ENCODE data around the gene ERN1. TPM values are rescaled to one million over a fixed set of nuclear protein-coding genes. Genes with fewer than 3 reads are reported as not detected.

The ERN1 gene
- total RNA-seq, 4 donors from 2014 or later, result 9.7 to 27.5 (median 13.8) TPM

GRCh38 chr17:64017381-64017980, 112.5 kb downstream of the ERN1 start:
- DNase-seq, result no peak
- no peaks in the 10 kb centered on the region for H3K9me3 ChIP-seq
- H3K27me3 ChIP-seq, result no peaks in the 10 kb centered on the region
- H3K4me3 ChIP-seq, result no peak overlapping the region
- intact Hi-C loops (cut with DNase I; ENCODE audit: low total_unique reads), result no loop called here
- no peak for ATAC-seq
- peak overlapping the region; percentile 28 to 82 (median 78) for H3K27ac ChIP-seq
- no peaks in the 10 kb centered on the region for H3K36me3 ChIP-seq
- TF ChIP-seq, protein P1, sequence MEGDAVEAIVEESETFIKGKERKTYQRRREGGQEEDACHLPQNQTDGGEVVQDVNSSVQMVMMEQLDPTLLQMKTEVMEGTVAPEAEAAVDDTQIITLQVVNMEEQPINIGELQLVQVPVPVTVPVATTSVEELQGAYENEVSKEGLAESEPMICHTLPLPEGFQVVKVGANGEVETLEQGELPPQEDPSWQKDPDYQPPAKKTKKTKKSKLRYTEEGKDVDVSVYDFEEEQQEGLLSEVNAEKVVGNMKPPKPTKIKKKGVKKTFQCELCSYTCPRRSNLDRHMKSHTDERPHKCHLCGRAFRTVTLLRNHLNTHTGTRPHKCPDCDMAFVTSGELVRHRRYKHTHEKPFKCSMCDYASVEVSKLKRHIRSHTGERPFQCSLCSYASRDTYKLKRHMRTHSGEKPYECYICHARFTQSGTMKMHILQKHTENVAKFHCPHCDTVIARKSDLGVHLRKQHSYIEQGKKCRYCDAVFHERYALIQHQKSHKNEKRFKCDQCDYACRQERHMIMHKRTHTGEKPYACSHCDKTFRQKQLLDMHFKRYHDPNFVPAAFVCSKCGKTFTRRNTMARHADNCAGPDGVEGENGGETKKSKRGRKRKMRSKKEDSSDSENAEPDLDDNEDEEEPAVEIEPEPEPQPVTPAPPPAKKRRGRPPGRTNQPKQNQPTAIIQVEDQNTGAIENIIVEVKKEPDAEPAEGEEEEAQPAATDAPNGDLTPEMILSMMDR (IDR thresholded peaks at IDR 0.05 in 4 of 5, conservative IDR thresholded peaks at IDR 0.05 in 1 of 5), result peak in 1 of 5 experiments; percentile 37
- no peak for TF ChIP-seq POLR2A (IDR thresholded peaks at IDR 0.05)
- peaks cover 0 to 3% of the 10 kb centered on the region in 2 donors for H3K4me1 ChIP-seq
- in situ Hi-C loops (cut with MboI; ENCODE audit: low sequenced_read_pairs in 4 of 4), result loop anchor here in 1 of 4 donors (10.0 kb wide), 1 partner anchor 93 kb away; no protein-coding TSS in a partner anchor

GRCh38 chr17:64016974-64017373, 113.0 kb downstream of the ERN1 start:
- intact Hi-C loops (cut with DNase I; ENCODE audit: low total_unique reads), result no loop called here
- TF ChIP-seq, protein P1 (IDR thresholded peaks at IDR 0.05 in 4 of 5, conservative IDR thresholded peaks at IDR 0.05 in 1 of 5), result no peak
- no peak for TF ChIP-seq POLR2A (IDR thresholded peaks at IDR 0.05)
- in situ Hi-C loops (cut with MboI; ENCODE audit: low sequenced_read_pairs in 4 of 4), result loop anchor here in 1 of 4 donors (10.0 kb wide), 1 partner anchor 92 kb away; no protein-coding TSS in a partner anchor
- no peaks in the 10 kb centered on the region for H3K27me3 ChIP-seq
- H3K9me3 ChIP-seq, result no peaks in the 10 kb centered on the region
- ATAC-seq, result no peak
- H3K36me3 ChIP-seq, result no peaks in the 10 kb centered on the region
- H3K4me3 ChIP-seq, result peak overlapping the region in 1 of 4 donors; percentile 24
- H3K4me1 ChIP-seq, result peaks cover 0 to 3% of the 10 kb centered on the region in 2 donors
- H3K27ac ChIP-seq, result peak overlapping the region; percentile 49 to 82 (median 78)
- no peak for DNase-seq

GRCh38 chr17:64016231-64016784, 113.6 kb downstream of the ERN1 start:
- H3K4me1 ChIP-seq, result peaks cover 0 to 3% of the 10 kb centered on the region in 2 donors
- H3K27ac ChIP-seq, result peak overlapping the region; percentile 49 to 82 (median 78)

DNA sequence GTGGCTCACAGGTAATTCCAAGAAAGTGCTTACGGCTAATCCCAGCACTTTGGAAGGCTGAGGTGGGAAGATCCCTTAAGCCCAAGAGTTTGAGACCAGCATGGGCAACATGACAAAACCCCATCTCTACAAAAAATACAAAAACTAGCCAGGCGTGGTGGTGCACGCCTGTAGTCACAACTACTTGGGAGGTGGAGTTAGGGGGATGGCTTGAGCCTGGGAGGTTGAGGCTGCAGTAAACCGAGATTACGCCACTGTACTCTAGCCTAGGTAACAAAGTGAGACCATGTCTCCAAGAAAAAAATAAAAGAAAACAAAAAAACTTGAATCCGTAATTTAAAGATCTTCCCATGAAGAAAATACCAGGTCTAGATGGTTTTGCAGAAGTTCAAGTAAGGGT, 114.5 kb downstream of the ERN1 start:
- intact Hi-C loops (cut with DNase I; ENCODE audit: low total_unique reads), result no loop called here
- in situ Hi-C loops (cut with MboI; ENCODE audit: low sequenced_read_pairs in 4 of 4), result loop anchor here in 1 of 4 donors (10.0 kb wide), 1 partner anchor 91 kb away; no protein-coding TSS in a partner anchor
- Histone ChIP-seq H3K4me1 (peaks cover 0 to 3% of the 10 kb centered on the region in 2 donors), H3K27ac (peak overlapping the region in 3 of 4 donors; percentile 63 to 82 (median 74)), H3K9me3 (no peaks in the 10 kb centered on the region), H3K36me3 (no peaks in the 10 kb centered on the region), H3K27me3 (no peaks in the 10 kb centered on the region), H3K4me3 (no peak overlapping the region)
- no peak for DNase-seq
- no peak for ATAC-seq
- TF ChIP-seq, protein P1 (IDR thresholded peaks at IDR 0.05 in 4 of 5, conservative IDR thresholded peaks at IDR 0.05 in 1 of 5), result no peak
- no peak for TF ChIP-seq POLR2A (IDR thresholded peaks at IDR 0.05)

More at GRCh38 chr17:64016231-64016784, 113.6 kb downstream of the ERN1 start:
- ATAC-seq (no peak), DNase-seq (no peak)
- intact Hi-C loops (cut with DNase I; ENCODE audit: low total_unique reads) (no loop called here), in situ Hi-C loops (cut with MboI; ENCODE audit: low sequenced_read_pairs in 4 of 4) (loop anchor here in 1 of 4 donors (10.0 kb wide), 1 partner anchor 92 kb away; no protein-coding TSS in a partner anchor)
- Histone ChIP-seq H3K9me3 (no peaks in the 10 kb centered on the region), H3K27me3 (no peaks in the 10 kb centered on the region), H3K4me3 (peak overlapping the region in 1 of 4 donors; percentile 24), H3K36me3 (no peaks in the 10 kb centered on the region)
- TF ChIP-seq POLR2A (IDR thresholded peaks at IDR 0.05), result no peak
- TF ChIP-seq, protein P1 (IDR thresholded peaks at IDR 0.05 in 4 of 5, conservative IDR thresholded peaks at IDR 0.05 in 1 of 5), result peak in 1 of 5 experiments; percentile 17

All from gastrocnemius medialis (tissue), 4 donors.